SH-SY5Y (cell line): ENCODE results near the gene TCEAL7.

Source experiments
- GATA2 ChIP-seq: IDR thresholded peaks from 2 replicates; pipeline ENCODE4 v1.6.1; 2011; ENCODE audit warnings: mild to moderate bottlenecking, low read depth, low read length
- GATA3 ChIP-seq: IDR thresholded peaks from 2 replicates; pipeline ENCODE4 v1.6.1; 2011; ENCODE audit warnings: low read depth, mild to moderate bottlenecking, low read length, moderate library complexity

DNA sequence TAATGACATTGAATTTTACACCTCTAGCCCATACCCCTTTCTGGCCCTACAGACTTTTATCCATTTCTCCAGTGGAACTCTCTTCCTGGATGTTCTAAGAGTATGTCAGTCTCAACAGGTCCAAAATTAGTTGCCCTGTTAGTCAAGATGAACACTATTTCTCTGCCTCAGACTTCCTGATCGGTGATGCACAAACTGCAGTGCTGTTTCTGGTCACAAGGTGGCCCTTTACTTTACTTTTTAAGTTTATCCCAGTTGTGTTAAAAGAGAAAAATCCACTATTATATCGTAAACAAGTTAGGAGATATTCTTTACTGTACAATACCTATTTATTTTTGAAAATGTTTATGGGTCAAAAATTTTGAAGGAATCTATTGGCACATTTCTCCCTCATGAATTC is 13.1 kb downstream of the TCEAL7 start:
- TF ChIP-seq GATA3 (no peak), GATA2 (no peak)
